ENCODE data around the gene RAB31. TPM values are rescaled to one million over a fixed set of nuclear protein-coding genes. Genes with fewer than 3 reads are reported as not detected.

The RAB31 gene
- polyA plus RNA-seq, 1 donor (not counting 4 experiments of a cell fraction or from before 2014, with no cell fraction given): 47.0 TPM

GRCh38 chr18:9911226-9911625, 203.1 kb downstream of the RAB31 start:
- no peaks in the 10 kb centered on the region for H3K27me3 ChIP-seq (ENCODE audit: control insufficient read depth, extremely low read depth, insufficient read depth, low read length)
- dilution Hi-C loops (cut with MboI; ENCODE audit: extremely low pct_ligation_motif_present, low sequenced_read_pairs): no loop called here
- H3K4me2 ChIP-seq (ENCODE audit: control insufficient read depth, extremely low read depth, insufficient read depth, low read depth, low read length): no peak overlapping the region
- FAIRE-seq (no peak), DNase-seq (ENCODE audit: low read depth, low spot score) (no peak)
- no peak overlapping the region for H3K4me3 ChIP-seq (ENCODE audit: control insufficient read depth in 2 of 3, extremely low read depth in 1 of 3, insufficient read depth in 2 of 3, low read depth in 1 of 3, low read length in 3 of 3)
- peaks cover 21% of the 10 kb centered on the region for H3K79me2 ChIP-seq (ENCODE audit: control insufficient read depth, insufficient read depth, low read length)
- H3K4me1 ChIP-seq (ENCODE audit: control insufficient read depth, extremely low read depth, insufficient read depth, low read length): peaks cover 5% of the 10 kb centered on the region
- H2AFZ ChIP-seq (ENCODE audit: control insufficient read depth, low read length): no peak overlapping the region
- H3K9me1 ChIP-seq (ENCODE audit: control insufficient read depth, extremely low read depth, insufficient read depth, low read length): no peaks in the 10 kb centered on the region
- H3K9me3 ChIP-seq (ENCODE audit: control insufficient read depth, low read depth, low read length): no peaks in the 10 kb centered on the region
- H3K27ac ChIP-seq (ENCODE audit: control insufficient read depth, insufficient read depth, low read length): no peak overlapping the region
- H4K20me1 ChIP-seq (ENCODE audit: control insufficient read depth, extremely low read depth, insufficient read depth, low read length): no peaks in the 10 kb centered on the region
- H3K9ac ChIP-seq (ENCODE audit: control insufficient read depth, extremely low read depth, insufficient read depth, low read length): no peak overlapping the region
- TF ChIP-seq EZH2 (IDR thresholded peaks at IDR 0.05; ENCODE audit: low read length) (no peak), CTCF (optimal IDR thresholded peaks at IDR 0.05 in 1 of 3, IDR thresholded peaks at IDR 0.05 in 1 of 3, conservative IDR thresholded peaks at IDR 0.05 in 1 of 3; ENCODE audit: extremely low read depth in 1 of 3, insufficient read depth in 2 of 3, low read length in 3 of 3) (no peak)
- H3K36me3 ChIP-seq (ENCODE audit: control insufficient read depth in 2 of 2, extremely low read depth in 1 of 2, insufficient read depth in 2 of 2, low read length in 2 of 2): no peaks in the 10 kb centered on the region

Small RNA genes lying within 50 kb of the gene (small RNA-seq; reads per million reads assigned to genes)
- gene RN7SL862P (ENCODE audit: insufficient read length in 3 of 3, low read depth in 3 of 3, low replicate concordance in 1 of 3): 0 reads per million in 3 experiments
- 0 reads per million in 3 experiments for gene RNA5SP449 (ENCODE audit: insufficient read length in 3 of 3, low read depth in 3 of 3, low replicate concordance in 1 of 3)

Other genes starting within 250 kb of the RAB31 start
- 47.6 to 49.8 TPM (median 48.1 TPM) in 3 replicates for gene RALBP1, start 232.8 kb upstream of the RAB31 start, polyA plus RNA-seq
- gene PPP4R1, start 93.7 kb upstream of the RAB31 start, polyA plus RNA-seq: 200 to 221 TPM (median 209 TPM) in 3 replicates
- 0.03 TPM in 1 of 3 replicates, not detected in the others for gene TXNDC2, start 177.7 kb downstream of the RAB31 start, polyA plus RNA-seq
- 174 to 350 TPM (median 267 TPM) in 3 replicates for gene VAPA, start 205.7 kb downstream of the RAB31 start, polyA plus RNA-seq

All from keratinocyte (primary cell).